Vagina (tissue), 2 donors: ENCODE measurements around the gene SP8.

Source experiments
- CTCF ChIP-seq, 3 experiments: fragments of 450-650 bp in 2 of 3; fragments of 200-600 bp in 1 of 3; sonication (generic) in 1 of 3; IDR thresholded peaks; one replicate each; pipeline ENCODE4 v1.5.1; 2017 to 2019; ENCODE audit warnings: antibody characterized with exemption in 3 of 3, mild to moderate bottlenecking in 2 of 3, moderate library complexity in 2 of 3
- POLR2AphosphoS5 ChIP-seq, 2 donors: sonication (generic); formaldehyde crosslinking; IDR thresholded peaks; one replicate each; pipeline ENCODE4 v1.9.0; 2017; ENCODE audit warnings: antibody characterized with exemption in 2 of 2, mild to moderate bottlenecking in 2 of 2, low read depth in 1 of 2; ENCODE audit not compliant: insufficient read depth in 1 of 2

GRCh38 chr7:20788420-20788990 is 1.8 kb upstream of the SP8 start:
- no peak for TF ChIP-seq CTCF (IDR thresholded peaks at IDR 0.05)
- TF ChIP-seq POLR2AphosphoS5 (IDR thresholded peaks at IDR 0.05; ENCODE audit: insufficient read depth in 1 of 2, low read depth in 1 of 2), result no peak
